Endodermal cell (in vitro differentiated cells): ENCODE measurements around the gene DCTPP1. TPM values are rescaled to one million over a fixed set of nuclear protein-coding genes. Genes with fewer than 3 reads are reported as not detected.

Experiments
- DNase-seq: peaks from one replicate; pipeline ENCODE4 v3.0.0-alpha.2; 2017
- H3K27ac ChIP-seq: 2 replicates; pipeline ENCODE4 v1.5.1; 2013; ENCODE audit warnings: mild to moderate bottlenecking, low read depth, low read length, moderate library complexity
- H3K27me3 ChIP-seq: 2 replicates; pipeline ENCODE4 v1.6.1; 2013; ENCODE audit warnings: mild to moderate bottlenecking, low read length, moderate library complexity; ENCODE audit not compliant: insufficient read depth, control insufficient read depth, poor library complexity, severe bottlenecking
- H3K36me3 ChIP-seq: 2 replicates; pipeline ENCODE4 v1.7.0; 2013; ENCODE audit warnings: mild to moderate bottlenecking, low read length, moderate library complexity; ENCODE audit not compliant: control insufficient read depth, insufficient read depth
- H3K4me1 ChIP-seq: one replicate; pipeline ENCODE4 v1.7.0; 2013; ENCODE audit warnings: low read length; ENCODE audit not compliant: control insufficient read depth, insufficient read depth
- H3K4me3 ChIP-seq: 2 replicates; pipeline ENCODE4 v1.5.1; 2013; ENCODE audit warnings: mild to moderate bottlenecking, low read length, moderate library complexity
- H3K9ac ChIP-seq: 2 replicates; pipeline ENCODE4 v1.6.1; 2013; ENCODE audit warnings: mild to moderate bottlenecking, low read length, moderate library complexity; ENCODE audit not compliant: poor library complexity, severe bottlenecking; ENCODE audit errors: extremely low read depth
- H3K9me3 ChIP-seq: 2 replicates; pipeline ENCODE4 v1.6.1; 2013; ENCODE audit warnings: mild to moderate bottlenecking, low read length, moderate library complexity; ENCODE audit not compliant: control insufficient read depth
- H3K27ac Mint-ChIP-seq: 2 replicates; pipeline ENCODE4 v1.8.0; 2020; ENCODE audit warnings: mixed read lengths
- H3K27me3 Mint-ChIP-seq: 2 replicates; pipeline ENCODE4 v1.8.0; 2021; ENCODE audit warnings: mild to moderate bottlenecking, mixed read lengths; ENCODE audit not compliant: insufficient read depth
- H3K36me3 Mint-ChIP-seq: 2 replicates; pipeline ENCODE4 v1.8.0; 2020; ENCODE audit warnings: low read depth, mixed read lengths
- H3K4me1 Mint-ChIP-seq: 2 replicates; pipeline ENCODE4 v1.8.0; 2020; ENCODE audit warnings: mixed read lengths
- H3K4me3 Mint-ChIP-seq: 2 replicates; pipeline ENCODE4 v1.8.0; 2020; ENCODE audit warnings: mild to moderate bottlenecking, moderate library complexity, mixed read lengths
- H3K9me3 Mint-ChIP-seq: 2 replicates; pipeline ENCODE4 v1.8.0; 2020; ENCODE audit warnings: mild to moderate bottlenecking, mixed read lengths
- CTCF ChIP-seq: fragments of 200-600 bp; sonication (generic); conservative IDR thresholded peaks from 2 replicates; pipeline ENCODE4 v1.5.0; 2021; ENCODE audit warnings: antibody characterized with exemption, mild to moderate bottlenecking
- WGBS, 2 experiments: methylation state at CpG; one replicate each; pipeline versions ENCODE4 v1.1.5 to v1.1.7; 2013; ENCODE audit warnings: missing lambda C conversion rate in 2 of 2, mixed read lengths in 1 of 2; ENCODE audit not compliant: insufficient coverage in 1 of 2, insufficient read length in 1 of 2; 5-methylcytosine and 5-hydroxymethylcytosine counted together
- total RNA-seq, 2 donors: library from RNA; stranded (reverse); fragmentation: NEBNext Ultra II Directional in 1 of 2; extraction: Animal tissue kit (Norgen Biotek cat#: 25700) in 1 of 2; gene quantifications; 2 replicates in 1 of 2; 3 replicates in 1 of 2; pipeline ENCODE4 v1.2.1, GENCODE V29; 2021

The DCTPP1 gene
- total RNA-seq, 2 donors from 2014 or later, result 54.8 to 61.9 TPM

GRCh38 chr16:30473231-30474073, 43.6 kb upstream of the DCTPP1 start:
- Mint-ChIP-seq H3K27ac (no peak overlapping the region), H3K4me3 (no peak overlapping the region), H3K9me3 (no peaks in the 10 kb centered on the region), H3K4me1 (no peaks in the 10 kb centered on the region), H3K36me3 (no peaks in the 10 kb centered on the region), H3K27me3 (peaks cover 12% of the 10 kb centered on the region)
- DNase-seq, result no peak
- Histone ChIP-seq H3K4me1 (no peaks in the 10 kb centered on the region), H3K36me3 (no peaks in the 10 kb centered on the region), H3K4me3 (no peak overlapping the region), H3K27me3 (no peaks in the 10 kb centered on the region), H3K9me3 (no peaks in the 10 kb centered on the region), H3K9ac (no peak overlapping the region), H3K27ac (no peak overlapping the region)
- WGBS, 2 experiments, result 89 to 92% methylated on average over 8 to 17 of the region's 19 CpGs
- TF ChIP-seq CTCF, result no peak

GRCh38 chr16:30472328-30472942, 42.6 kb upstream of the DCTPP1 start, which contains the start of gene ITGAL:
Gene ITGAL, plus strand, starts transcription at chr16:30472742. Its CDS starts 96 bp downstream, at chr16:30472838.
- no peaks in the 10 kb centered on the region for H3K9me3 Mint-ChIP-seq
- no peak within 1 kb of the TSS for H3K9ac ChIP-seq
- no peaks in the 10 kb centered on the region for H3K4me1 Mint-ChIP-seq
- no peaks in the 10 kb centered on the region for H3K36me3 ChIP-seq
- no peak within 1 kb of the TSS for H3K4me3 Mint-ChIP-seq
- WGBS, 2 experiments, result 87 to 90% methylated on average over 6 to 8 of the region's 8 CpGs
- H3K4me1 ChIP-seq, result no peaks in the 10 kb centered on the region
- no peak for DNase-seq
- H3K27ac ChIP-seq, result no peak within 1 kb of the TSS
- no peak for TF ChIP-seq CTCF
- H3K36me3 Mint-ChIP-seq, result no peaks in the 10 kb centered on the region
- H3K27me3 Mint-ChIP-seq, result peaks cover 7% of the 10 kb centered on the region
- no peak within 1 kb of the TSS for H3K27ac Mint-ChIP-seq
- H3K27me3 ChIP-seq, result no peaks in the 10 kb centered on the region
- no peaks in the 10 kb centered on the region for H3K9me3 ChIP-seq
- no peak within 1 kb of the TSS for H3K4me3 ChIP-seq

GRCh38 chr16:30470632-30470995, 40.8 kb upstream of the DCTPP1 start:
- H3K27me3 Mint-ChIP-seq, result peaks cover 5% of the 10 kb centered on the region
- no peaks in the 10 kb centered on the region for H3K27me3 ChIP-seq
- DNase-seq, result no peak
- no peak overlapping the region for H3K4me3 ChIP-seq
- H3K36me3 Mint-ChIP-seq, result no peaks in the 10 kb centered on the region
- no peak overlapping the region for H3K4me3 Mint-ChIP-seq
- H3K4me1 ChIP-seq, result no peaks in the 10 kb centered on the region
- WGBS, 2 experiments, result 91% methylated on average over 8 of the region's 8 CpGs; no CpG with 5 or more reads in 1 of the 2 experiments
- H3K4me1 Mint-ChIP-seq, result no peaks in the 10 kb centered on the region
- no peak overlapping the region for H3K27ac ChIP-seq
- H3K27ac Mint-ChIP-seq, result no peak overlapping the region
- no peak overlapping the region for H3K9ac ChIP-seq
- H3K9me3 ChIP-seq, result no peaks in the 10 kb centered on the region
- no peaks in the 10 kb centered on the region for H3K9me3 Mint-ChIP-seq
- no peaks in the 10 kb centered on the region for H3K36me3 ChIP-seq
- TF ChIP-seq CTCF, result no peak
